H1 (cell line): ENCODE results near the gene MIA3. TPM values are rescaled to one million over a fixed set of nuclear protein-coding genes. Genes with fewer than 3 reads are reported as not detected.

Experiments used
- CTCF ChIA-PET: fragments of 300-600 bp; sonication (Branson Sonifier 250); formaldehyde crosslinking; loops from one replicate; lab custom pipeline; 2021; ENCODE audit not compliant: partially characterized antibody; lab: Charles Lee
- POLR2A ChIA-PET: fragments of 300-600 bp; sonication (Branson Sonifier 250); formaldehyde crosslinking; loops from one replicate; lab custom pipeline; 2021; ENCODE audit warnings: inconsistent platforms; ENCODE audit not compliant: partially characterized antibody; lab: Charles Lee
- DNase-seq, 2 experiments: peaks; one replicate each; pipeline versions ENCODE4 v3.0.0 to v3.0.0-alpha.2; 2010 to 2022; ENCODE audit warnings: low spot score in 2 of 2, low read depth in 1 of 2, mixed read lengths in 1 of 2
- FAIRE-seq: peaks from 2 replicates; lab custom pipeline; 2011; peaks lifted over from hg19 to GRCh38; lab: Jason Lieb, UNC
- H2AFZ ChIP-seq: 2 replicates; pipeline ENCODE4 v1.8.1; 2012; ENCODE audit warnings: low read length, inconsistent platforms
- H2AK5ac ChIP-seq: 2 replicates; pipeline ENCODE4 v1.6.1; 2013; ENCODE audit warnings: low read depth, low read length
- H2BK120ac ChIP-seq: replicated peaks from 2 replicates; pipeline ENCODE3; 2013; ENCODE audit warnings: low read depth, low read length, inconsistent platforms
- H2BK12ac ChIP-seq: 2 replicates; pipeline ENCODE4 v1.6.1; 2013; ENCODE audit warnings: low read depth, low read length
- H2BK15ac ChIP-seq: 2 replicates; pipeline ENCODE4 v1.6.1; 2013; ENCODE audit warnings: low read length
- H2BK20ac ChIP-seq: 2 replicates; pipeline ENCODE4 v1.6.1; 2013; ENCODE audit warnings: low read length
- H2BK5ac ChIP-seq: 2 replicates; pipeline ENCODE4 v1.6.1; 2013; ENCODE audit warnings: low read depth, low read length
- H3K14ac ChIP-seq: 2 replicates; pipeline ENCODE4 v1.6.1; 2013; ENCODE audit warnings: inconsistent platforms; ENCODE audit not compliant: insufficient read length
- H3K18ac ChIP-seq: 2 replicates; pipeline ENCODE4 v1.6.1; 2013; ENCODE audit warnings: low read length; ENCODE audit errors: extremely low read depth
- H3K23ac ChIP-seq: 2 replicates; pipeline ENCODE4 v1.6.1; 2013; ENCODE audit warnings: inconsistent platforms; ENCODE audit not compliant: insufficient read length
- H3K23me2 ChIP-seq: 2 replicates; pipeline ENCODE4 v1.6.1; 2013; ENCODE audit warnings: low read depth, low read length
- H3K27ac ChIP-seq: 2 replicates; pipeline ENCODE4 v1.6.1; 2011; ENCODE audit warnings: low read depth, low read length, inconsistent platforms
- H3K27me3 ChIP-seq, 4 experiments: replicated peaks in 1 of 4; 1 replicate in 1 of 4; 2 replicates in 3 of 4; pipeline versions ENCODE4 v1.6.1 to v1.8.1; 2011 to 2013; ENCODE audit warnings: low read length in 3 of 4, mild to moderate bottlenecking in 3 of 4, inconsistent platforms in 2 of 4, mixed read lengths in 2 of 4, moderate library complexity in 1 of 4; ENCODE audit not compliant: control insufficient read depth in 3 of 4, insufficient read depth in 3 of 4; ENCODE audit errors: extremely low read depth in 1 of 4
- H3K36me3 ChIP-seq, 4 experiments: 2 replicates each; pipeline versions ENCODE4 v1.6.1 to v1.8.1; 2011 to 2013; ENCODE audit warnings: mild to moderate bottlenecking in 4 of 4, low read length in 3 of 4, moderate library complexity in 2 of 4, control low read depth in 1 of 4, inconsistent platforms in 1 of 4; ENCODE audit not compliant: insufficient read depth in 4 of 4, control insufficient read depth in 2 of 4
- H3K4ac ChIP-seq: replicated peaks from 2 replicates; pipeline ENCODE3; 2013; ENCODE audit warnings: low read length, low read depth, mixed read lengths, inconsistent platforms; ENCODE audit not compliant: insufficient read length
- H3K4me1 ChIP-seq, 4 experiments: replicated peaks in 1 of 4; 1 replicate in 1 of 4; 2 replicates in 3 of 4; pipeline versions ENCODE4 v1.6.1 to v1.8.1; 2011 to 2013; ENCODE audit warnings: low read length in 3 of 4, inconsistent platforms in 2 of 4, mixed read lengths in 1 of 4; ENCODE audit not compliant: insufficient read depth in 4 of 4, control insufficient read depth in 3 of 4
- H3K4me2 ChIP-seq, 2 experiments: 2 replicates each; pipeline versions ENCODE4 v1.6.1 to v1.8.1; 2011 to 2013; ENCODE audit warnings: low read depth in 2 of 2, low read length in 2 of 2, control low read depth in 1 of 2, inconsistent platforms in 1 of 2, mild to moderate bottlenecking in 1 of 2; ENCODE audit not compliant: insufficient read depth in 1 of 2
- H3K4me3 ChIP-seq, 4 experiments: fragments of 200-600, 300-600 bp in 1 of 4; sonication (generic), shearing (Covaris generic), sonication (Bioruptor Twin) in 1 of 4; 2 replicates each; pipeline versions ENCODE4 v1.5.1 to v1.8.1; 2011 to 2016; ENCODE audit warnings: low read length in 4 of 4, low read depth in 3 of 4, control low read depth in 2 of 4, inconsistent platforms in 2 of 4, mild to moderate bottlenecking in 2 of 4, mixed read lengths in 1 of 4, moderate library complexity in 1 of 4; ENCODE audit not compliant: insufficient read depth in 2 of 4; ENCODE audit errors: extremely low read depth in 1 of 4
- H3K56ac ChIP-seq: replicated peaks from 2 replicates; pipeline ENCODE3; 2013; ENCODE audit warnings: low read depth, mild to moderate bottlenecking, mixed read lengths, low read length, inconsistent platforms; ENCODE audit not compliant: insufficient read length
- H3K79me1 ChIP-seq: 2 replicates; pipeline ENCODE4 v1.6.1; 2013; ENCODE audit warnings: low read depth, low read length, control low read depth
- H3K79me2 ChIP-seq, 2 experiments: 2 replicates each; pipeline versions ENCODE4 v1.6.1 to v1.8.1; 2012 to 2013; ENCODE audit warnings: low read length in 2 of 2, mild to moderate bottlenecking in 2 of 2, inconsistent platforms in 1 of 2; ENCODE audit not compliant: insufficient read depth in 2 of 2, control insufficient read depth in 1 of 2
- H3K9ac ChIP-seq, 4 experiments: replicated peaks in 1 of 4; 1 replicate in 1 of 4; 2 replicates in 3 of 4; pipeline versions ENCODE4 v1.6.1 to v1.8.1; 2011 to 2013; ENCODE audit warnings: low read depth in 3 of 4, low read length in 3 of 4, control low read depth in 2 of 4, mild to moderate bottlenecking in 2 of 4, moderate library complexity in 2 of 4, inconsistent platforms in 1 of 4; ENCODE audit errors: extremely low read depth in 1 of 4
- H3K9me3 ChIP-seq, 2 experiments: 2 replicates each; pipeline versions ENCODE4 v1.6.1 to v1.8.1; 2012 to 2013; ENCODE audit warnings: mild to moderate bottlenecking in 2 of 2, moderate library complexity in 2 of 2, control low read depth in 1 of 2, inconsistent platforms in 1 of 2, low read depth in 1 of 2, low read length in 1 of 2, mixed read lengths in 1 of 2; ENCODE audit not compliant: insufficient read depth in 2 of 2
- H4K20me1 ChIP-seq, 2 experiments: replicated peaks in 1 of 2; 2 replicates each; pipeline versions ENCODE3 to v1.8.1; 2011 to 2013; ENCODE audit warnings: inconsistent platforms in 2 of 2, low read length in 2 of 2, mild to moderate bottlenecking in 1 of 2; ENCODE audit not compliant: insufficient read depth in 2 of 2, control insufficient read depth in 1 of 2
- H4K5ac ChIP-seq: 2 replicates; pipeline ENCODE4 v1.6.1; 2013; ENCODE audit warnings: low read length, low read depth, mixed read lengths, inconsistent platforms; ENCODE audit not compliant: insufficient read length
- H4K8ac ChIP-seq: 2 replicates; pipeline ENCODE4 v1.8.0; 2013; ENCODE audit warnings: mild to moderate bottlenecking, moderate library complexity, low read length, inconsistent platforms; ENCODE audit not compliant: insufficient read depth; ENCODE audit errors: extremely low read depth
- H4K91ac ChIP-seq: replicated peaks from 2 replicates; pipeline ENCODE3; 2013; ENCODE audit warnings: low read length, mixed read lengths, inconsistent platforms; ENCODE audit not compliant: insufficient read length
- BRCA1 ChIP-seq: IDR thresholded peaks from 2 replicates; pipeline ENCODE4 v1.6.1; 2012; ENCODE audit warnings: low read depth, low read length, improper control_type of control experiment
- CHD2 ChIP-seq: IDR thresholded peaks from 2 replicates; pipeline ENCODE4 v1.6.1; 2012; ENCODE audit warnings: low read length, improper control_type of control experiment
- CREB1 ChIP-seq: IDR thresholded peaks from 2 replicates; pipeline ENCODE4 v1.6.1; 2012; ENCODE audit warnings: inconsistent platforms
- E2F6 ChIP-seq: IDR thresholded peaks from 2 replicates; pipeline ENCODE4 v1.6.1; 2012; ENCODE audit warnings: inconsistent platforms
- GTF2F1 ChIP-seq: IDR thresholded peaks from 2 replicates; pipeline ENCODE4 v1.6.1; 2012; ENCODE audit warnings: low read depth, low read length, improper control_type of control experiment, borderline replicate concordance
- HDAC2 ChIP-seq, 2 experiments: fragments of 300-600 bp in 1 of 2; sonication (generic) in 1 of 2; IDR thresholded peaks; 2 replicates each; pipeline ENCODE4 v1.6.1; 2011 to 2012; ENCODE audit warnings: low read depth in 2 of 2, low read length in 2 of 2, mild to moderate bottlenecking in 2 of 2, moderate library complexity in 2 of 2, borderline replicate concordance in 1 of 2, inconsistent platforms in 1 of 2
- JUND ChIP-seq: IDR thresholded peaks from 2 replicates; pipeline ENCODE4 v1.6.1; 2011; ENCODE audit warnings: mild to moderate bottlenecking, improper control_type of control experiment, low read length
- MAFK ChIP-seq: IDR thresholded peaks from 2 replicates; pipeline ENCODE4 v1.6.1; 2012; ENCODE audit warnings: low read depth, mild to moderate bottlenecking, improper control_type of control experiment, low read length
- NRF1 ChIP-seq: IDR thresholded peaks from 2 replicates; pipeline ENCODE4 v1.6.1; 2011; ENCODE audit warnings: mild to moderate bottlenecking, low read depth, low read length, improper control_type of control experiment
- POU5F1 ChIP-seq: IDR thresholded peaks from 2 replicates; pipeline ENCODE4 v1.6.1; 2011; ENCODE audit warnings: low read depth, mild to moderate bottlenecking, low read length, moderate library complexity
- RNF2 ChIP-seq: fragments of 200-900, 300-1000 bp; sonication (generic); IDR thresholded peaks from 2 replicates; pipeline ENCODE4 v1.7.1; 2016; ENCODE audit warnings: borderline replicate concordance, low read depth, mild to moderate bottlenecking, antibody characterized with exemption, low read length; ENCODE audit not compliant: poor library complexity, severe bottlenecking; ENCODE audit errors: missing control alignments
- SAP30 ChIP-seq: fragments of 300-600 bp; sonication (generic); IDR thresholded peaks from 2 replicates; pipeline ENCODE4 v1.7.1; 2012; ENCODE audit warnings: low read length, moderate library complexity, mild to moderate bottlenecking, inconsistent platforms; ENCODE audit not compliant: insufficient read depth, insufficient replicate concordance
- TAF7 ChIP-seq: optimal IDR thresholded peaks from 2 replicates; pipeline ENCODE3; 2011; ENCODE audit warnings: low read depth, mild to moderate bottlenecking, inconsistent platforms, low read length, moderate library complexity, borderline replicate concordance
- ZNF274 ChIP-seq: IDR thresholded peaks from 2 replicates; pipeline ENCODE4 v1.7.0; 2012; ENCODE audit warnings: low read length, borderline replicate concordance; ENCODE audit errors: extremely low read depth
- WGBS, 2 experiments: shearing (Covaris generic) in 1 of 2; methylation state at CpG; one replicate each; pipeline versions ENCODE4 v1.1.6 to v1.1.7; 2013 to 2015; ENCODE audit warnings: low lambda C conversion rate in 2 of 2, mixed read lengths in 2 of 2, inconsistent platforms in 1 of 2, low coverage in 1 of 2, missing lambda C conversion rate in 1 of 2; ENCODE audit not compliant: insufficient replicate concordance in 2 of 2, insufficient coverage in 1 of 2, insufficient read length in 1 of 2; ENCODE audit errors: extremely low coverage in 1 of 2, missing lambda C conversion rate in 1 of 2; 5-methylcytosine and 5-hydroxymethylcytosine counted together
- polyA plus RNA-seq, 7 experiments: library from polyadenylated mRNA; depleted of rRNA in 3 of 7; stranded (reverse) in 5 of 7; unstranded in 2 of 7; fragments of >200 nt in 5 of 7; fragments of 200-250 nt in 2 of 7; gene quantifications; 1 replicate in 5 of 7; 2 replicates in 1 of 7; 4 replicates in 1 of 7; pipeline versions ENCODE4 v1.2.1 to v1.2.3, GENCODE V29; 2011 to 2013; ENCODE audit warnings: missing spikeins in 2 of 7, mixed read lengths in 2 of 7
- total RNA-seq: library from RNA; stranded (reverse); fragmentation: NEBNext Ultra II Directional; extraction: Animal tissue kit (Norgen Biotek cat#: 25700); gene quantifications from 2 replicates; pipeline ENCODE4 v1.2.1, GENCODE V29; 2021

The MIA3 gene
- total and polyA plus RNA-seq, 2 of the 8 experiments (the other 6 are each of a cell fraction or from before 2014, with no cell fraction given) = 69.0 to 105 TPM

GRCh38 chr1:222610728-222611127 is 7.2 kb upstream of the MIA3 start:
- H3K79me1 ChIP-seq = no peaks in the 10 kb centered on the region
- H2BK20ac ChIP-seq = no peak overlapping the region
- no peak overlapping the region for H3K9ac ChIP-seq
- H2BK5ac ChIP-seq = no peak overlapping the region
- no peak overlapping the region for H3K14ac ChIP-seq
- 88% methylated on average over 2 of the region's 2 CpGs; no CpG with 5 or more reads in 1 of the 2 experiments for WGBS, 2 experiments
- no peak overlapping the region for H2BK120ac ChIP-seq
- no peaks in the 10 kb centered on the region for H3K23me2 ChIP-seq
- H3K36me3 ChIP-seq = no peaks in the 10 kb centered on the region
- ChIA-PET POLR2A (no interaction called here), CTCF (interaction anchor here (0.6 to 1.1 kb wide), 2 partner anchors 33 to 67 kb away, joined by 3 to 4 read pairs; no protein-coding TSS in a partner anchor)
- H3K56ac ChIP-seq = no peak overlapping the region
- no peak overlapping the region for H4K8ac ChIP-seq
- no peak overlapping the region for H3K18ac ChIP-seq
- H3K23ac ChIP-seq = no peak overlapping the region
- H3K9me3 ChIP-seq = 0 out of 4 replicates have a peak, but pooled peaks cover 2 to 3% of the 10 kb centered on the region in 2 experiments
- FAIRE-seq (no peak), DNase-seq (no peak)
- no peak overlapping the region for H4K91ac ChIP-seq
- H2BK15ac ChIP-seq = no peak overlapping the region
- H4K5ac ChIP-seq = no peak overlapping the region
- H3K27me3 ChIP-seq = no peaks in the 10 kb centered on the region
- no peaks in the 10 kb centered on the region for H4K20me1 ChIP-seq
- H2AK5ac ChIP-seq = no peak overlapping the region
- no peaks in the 10 kb centered on the region for H3K79me2 ChIP-seq
- no peak overlapping the region for H2AFZ ChIP-seq
- H3K4me1 ChIP-seq = no peaks in the 10 kb centered on the region
- no peak overlapping the region for H3K4ac ChIP-seq
- no peak overlapping the region for H2BK12ac ChIP-seq
- no peak overlapping the region for H3K4me3 ChIP-seq
- no peak overlapping the region for H3K27ac ChIP-seq
- H3K4me2 ChIP-seq = no peak overlapping the region
- TF ChIP-seq BRCA1 (no peak), MAFK (no peak), NRF1 (no peak), GTF2F1 (no peak), E2F6 (no peak), HDAC2 (IDR thresholded peaks at IDR 0.05; ENCODE audit: borderline replicate concordance in 1 of 2, low read depth in 2 of 2, low read length in 2 of 2) (no peak), SAP30 (no peak), RNF2 (no peak), POU5F1 (no peak), ZNF274 (no peak), JUND (no peak), CHD2 (no peak), TAF7 (no peak), CREB1 (no peak)
